Bronchial epithelial cell (primary cell): ENCODE data around the gene RPS25. TPM values are rescaled to one million over a fixed set of nuclear protein-coding genes. Genes with fewer than 3 reads are reported as not detected.
A peak's percentile ranks its signal among the peaks of the same experiment; 100 is the strongest.

Experiments used
- DNase-seq: peaks from one replicate; pipeline ENCODE4 v3.0.0-alpha.2; 2010; ENCODE audit warnings: low read depth
- FAIRE-seq: peaks from 2 replicates; lab custom pipeline; 2011; peaks lifted over from hg19 to GRCh38; lab: Jason Lieb, UNC
- H3K27me3 ChIP-seq: 2 replicates; pipeline ENCODE4 v1.5.1; 2011; ENCODE audit warnings: low read length; ENCODE audit not compliant: control insufficient read depth, insufficient read depth
- H3K36me3 ChIP-seq: 2 replicates; pipeline ENCODE4 v1.5.1; 2011; ENCODE audit warnings: low read length; ENCODE audit not compliant: control insufficient read depth, insufficient read depth
- H3K4me3 ChIP-seq: 2 replicates; pipeline ENCODE4 v1.5.1; 2011; ENCODE audit warnings: mild to moderate bottlenecking, low read depth, low read length, control low read depth
- total RNA-seq: library from RNA; depleted of rRNA; stranded (reverse); fragments of >200 nt; gene quantifications from 2 replicates; pipeline ENCODE4 v1.2.1, GENCODE V29; 2014
- TF ChIP-seq, protein P1 (sequence below): IDR thresholded peaks from 2 replicates; pipeline ENCODE4 v1.5.1; 2011; ENCODE audit warnings: mild to moderate bottlenecking, moderate library complexity, low read length, control low read depth, inconsistent platforms; ENCODE audit not compliant: insufficient read depth, severe bottlenecking

RPS25 gene
- total RNA-seq, 1 donor from 2014 or later: 1,126 TPM

DNA sequence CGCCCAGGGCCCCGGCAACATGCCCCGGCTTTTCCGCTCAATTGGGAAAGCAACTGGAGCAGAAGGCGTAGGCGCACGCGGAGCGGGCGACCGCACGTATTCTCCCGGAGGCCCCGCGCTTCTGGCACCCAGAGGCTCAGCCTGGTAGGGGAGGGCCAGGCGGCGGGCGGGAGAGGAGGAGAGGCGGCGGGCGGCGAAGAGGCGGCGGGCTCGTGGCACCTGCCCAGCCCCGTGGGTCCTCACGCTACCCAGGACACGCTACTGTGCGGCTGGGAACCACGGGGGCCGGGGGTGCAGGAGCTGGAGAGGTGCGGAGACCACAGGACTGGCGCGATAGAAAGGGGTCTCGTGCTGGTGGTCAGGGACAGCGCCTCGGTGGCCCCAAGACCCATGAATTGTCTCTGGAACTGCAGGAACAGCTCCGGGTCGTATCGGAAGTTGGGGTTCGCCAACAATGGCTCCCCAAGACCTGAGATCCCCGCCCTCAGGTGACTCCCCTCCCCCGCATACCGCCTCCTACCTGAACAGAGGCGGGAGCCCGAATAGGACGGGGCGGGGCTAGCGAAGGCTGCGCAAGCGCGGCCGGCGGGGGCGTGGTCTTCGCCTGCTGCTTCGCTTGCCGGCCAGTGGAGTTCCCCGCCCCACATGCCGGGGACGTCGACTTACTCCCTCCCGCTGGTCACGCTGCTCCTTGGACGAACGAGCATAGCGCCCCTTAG, 12.3 kb upstream of the RPS25 start, which contains the start of gene SLC37A4:
SLC37A4 (minus strand) TSS at position 549 of the 719 bp plus-strand sequence.
- DNase-seq (peak; percentile 96), FAIRE-seq (no peak)
- Histone ChIP-seq H3K36me3 (peaks cover 3% of the 10 kb centered on the region), H3K27me3 (no peaks in the 10 kb centered on the region), H3K4me3 (peak within 1 kb of the TSS; percentile 64)
- TF ChIP-seq, protein P1, sequence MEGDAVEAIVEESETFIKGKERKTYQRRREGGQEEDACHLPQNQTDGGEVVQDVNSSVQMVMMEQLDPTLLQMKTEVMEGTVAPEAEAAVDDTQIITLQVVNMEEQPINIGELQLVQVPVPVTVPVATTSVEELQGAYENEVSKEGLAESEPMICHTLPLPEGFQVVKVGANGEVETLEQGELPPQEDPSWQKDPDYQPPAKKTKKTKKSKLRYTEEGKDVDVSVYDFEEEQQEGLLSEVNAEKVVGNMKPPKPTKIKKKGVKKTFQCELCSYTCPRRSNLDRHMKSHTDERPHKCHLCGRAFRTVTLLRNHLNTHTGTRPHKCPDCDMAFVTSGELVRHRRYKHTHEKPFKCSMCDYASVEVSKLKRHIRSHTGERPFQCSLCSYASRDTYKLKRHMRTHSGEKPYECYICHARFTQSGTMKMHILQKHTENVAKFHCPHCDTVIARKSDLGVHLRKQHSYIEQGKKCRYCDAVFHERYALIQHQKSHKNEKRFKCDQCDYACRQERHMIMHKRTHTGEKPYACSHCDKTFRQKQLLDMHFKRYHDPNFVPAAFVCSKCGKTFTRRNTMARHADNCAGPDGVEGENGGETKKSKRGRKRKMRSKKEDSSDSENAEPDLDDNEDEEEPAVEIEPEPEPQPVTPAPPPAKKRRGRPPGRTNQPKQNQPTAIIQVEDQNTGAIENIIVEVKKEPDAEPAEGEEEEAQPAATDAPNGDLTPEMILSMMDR: peak; percentile 92

DNA sequence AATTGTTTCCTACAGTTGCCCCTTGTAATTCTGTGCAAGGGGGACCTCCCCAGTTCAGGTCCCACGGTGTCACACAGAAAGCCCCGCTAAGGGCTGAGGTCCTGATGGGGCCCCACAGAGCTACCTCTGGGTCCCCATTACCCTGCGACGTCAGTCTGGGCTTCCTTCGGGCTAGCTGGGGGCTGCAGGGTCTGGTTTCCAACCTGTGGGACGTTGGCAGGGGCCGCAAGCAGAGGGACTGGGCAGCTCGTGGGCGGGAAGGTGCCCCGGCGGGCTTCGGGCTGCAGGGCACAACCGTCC, 11.8 kb upstream of the RPS25 start:
- H3K27me3 ChIP-seq: no peaks in the 10 kb centered on the region
- FAIRE-seq (no peak), DNase-seq (no peak)
- peak overlapping the region; percentile 64 for H3K4me3 ChIP-seq
- TF ChIP-seq, protein P1: no peak
- H3K36me3 ChIP-seq: peaks cover 3% of the 10 kb centered on the region

DNA sequence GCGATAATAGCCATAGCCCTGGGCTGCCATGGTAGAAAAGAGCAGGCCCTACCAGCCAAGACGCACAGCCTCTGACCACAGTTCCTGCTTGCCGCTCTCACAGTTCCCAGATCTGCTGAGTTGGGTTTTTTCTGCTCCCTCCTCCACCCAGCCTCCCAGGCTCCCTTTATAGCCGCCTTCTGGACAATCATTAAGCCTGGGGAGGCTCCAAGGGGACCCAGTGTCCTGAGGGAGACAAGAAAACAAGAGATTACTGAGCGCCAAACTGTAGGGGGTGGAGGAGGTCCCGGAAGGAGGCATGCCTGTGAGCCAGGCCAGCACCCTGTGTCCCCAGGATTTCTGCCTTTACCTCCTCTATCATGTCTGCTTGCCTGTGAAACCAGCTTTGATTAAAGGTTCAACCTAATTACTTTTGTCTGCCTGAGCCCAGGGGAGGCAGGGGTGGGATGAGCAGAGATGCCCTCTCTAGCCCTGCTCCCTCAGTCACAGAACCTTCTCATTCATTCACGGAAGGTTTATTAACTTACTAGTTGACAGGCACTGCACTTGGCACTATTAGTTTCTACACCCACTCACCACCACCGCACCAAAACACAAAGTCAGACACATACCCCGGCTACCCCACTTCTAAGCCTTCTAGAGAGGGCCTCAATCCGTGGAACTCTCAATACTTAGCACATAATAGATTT, 11.3 kb upstream of the RPS25 start:
- DNase-seq (no peak), FAIRE-seq (no peak)
- TF ChIP-seq, protein P1: no peak
- H3K4me3 ChIP-seq: peak overlapping the region; percentile 64
- peaks cover 5% of the 10 kb centered on the region for H3K36me3 ChIP-seq
- H3K27me3 ChIP-seq: no peaks in the 10 kb centered on the region

DNA sequence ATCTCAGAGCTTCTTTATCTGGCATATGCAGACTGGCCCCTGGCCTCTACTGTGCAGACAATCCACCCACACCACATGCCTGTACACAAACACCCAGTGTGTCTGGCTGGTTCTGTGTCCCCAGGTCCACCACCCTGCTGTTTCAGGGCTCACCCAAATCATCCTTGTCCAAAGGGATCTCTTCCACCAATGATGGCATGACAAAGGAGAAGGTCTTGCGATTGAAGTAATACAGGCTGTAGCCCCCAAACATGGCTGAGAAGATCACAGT, 10.9 kb upstream of the RPS25 start:
- Histone ChIP-seq H3K36me3 (peaks cover 5% of the 10 kb centered on the region), H3K27me3 (no peaks in the 10 kb centered on the region), H3K4me3 (no peak overlapping the region)
- FAIRE-seq (no peak), DNase-seq (no peak)
- TF ChIP-seq, protein P1: no peak

DNA sequence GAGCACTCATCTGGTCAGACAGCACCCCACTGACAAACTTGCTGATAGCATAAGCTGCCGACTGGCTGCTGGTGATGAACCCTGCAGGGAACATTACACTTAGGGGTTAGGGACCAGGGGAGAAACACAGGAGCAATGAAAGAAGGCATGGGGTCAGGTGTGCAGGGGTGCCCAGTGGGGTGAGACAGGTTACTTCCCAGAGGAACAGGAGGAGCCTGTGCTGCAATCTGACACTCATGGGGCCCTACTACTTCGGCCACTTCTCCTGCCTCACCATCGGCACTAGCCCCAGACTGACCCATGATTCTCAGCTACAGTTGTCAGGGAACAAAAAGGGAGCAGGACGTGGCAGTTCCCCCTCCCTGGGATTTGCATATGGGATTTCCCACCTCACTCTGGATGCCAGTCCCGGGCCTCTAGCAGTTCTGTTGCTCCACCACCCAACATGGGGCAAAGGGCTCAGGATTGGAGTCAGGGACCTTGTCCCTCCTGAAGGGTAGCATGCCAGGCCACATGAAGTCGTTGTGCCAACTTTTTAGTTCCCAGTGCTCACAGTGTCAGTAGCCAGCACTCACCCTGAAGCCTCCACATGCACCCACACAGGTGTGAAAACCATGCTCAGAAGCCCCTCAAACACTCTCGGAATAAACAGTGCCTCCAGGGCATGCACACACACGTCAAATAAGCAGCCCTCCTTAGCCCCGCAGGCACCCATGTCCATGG, 10.4 kb upstream of the RPS25 start:
- DNase-seq (no peak), FAIRE-seq (no peak)
- Histone ChIP-seq H3K27me3 (no peaks in the 10 kb centered on the region), H3K4me3 (no peak overlapping the region), H3K36me3 (peaks cover 7% of the 10 kb centered on the region)
- TF ChIP-seq, protein P1: no peak
